TTC549 (cell line): ENCODE data around the gene CDNF.
A peak's percentile ranks its signal among the peaks of the same experiment; 100 is the strongest.
"Not testable (repeated sequence)": the region's sequence is repeated elsewhere in the genome, so short reads cannot be mapped to it uniquely, and the experiment has no call there.

Experiments used
- FAIRE-seq: peaks from 2 replicates; lab custom pipeline; 2012; peaks lifted over from hg19 to GRCh38; lab: Jason Lieb, UNC

CDNF gene

GRCh38 chr10:14838582-14839304, 906 bp upstream of the CDNF start:
- no peak for FAIRE-seq

- FAIRE-seq, result no peak
Observed at GRCh38 chr10:14837003-14837756, 657 bp downstream of the CDNF start.

- no peak for FAIRE-seq
Observed at GRCh38 chr10:14836208-14836607, 1.6 kb downstream of the CDNF start.

- no peak for FAIRE-seq
Observed at GRCh38 chr10:14833106-14833505, 4.7 kb downstream of the CDNF start.

- no peak for FAIRE-seq
Observed at GRCh38 chr10:14826076-14826829, 11.6 kb downstream of the CDNF start.

GRCh38 chr10:14823966-14824365, 13.9 kb downstream of the CDNF start:
- no peak for FAIRE-seq

- peak; percentile 66 for FAIRE-seq
Observed at GRCh38 chr10:14822879-14823755, 14.7 kb downstream of the CDNF start.

GRCh38 chr10:14821635-14822375, 16.0 kb downstream of the CDNF start:
- no peak for FAIRE-seq

- FAIRE-seq, result no peak
Observed at GRCh38 chr10:14820775-14821154, 17.1 kb downstream of the CDNF start.

- FAIRE-seq, result no peak
Observed at GRCh38 chr10:14820010-14820774, 17.6 kb downstream of the CDNF start.

GRCh38 chr10:14816717-14817116, 21.1 kb downstream of the CDNF start:
- FAIRE-seq, result not testable (repeated sequence)

- no peak for FAIRE-seq
Observed at GRCh38 chr10:14815681-14816080, 22.2 kb downstream of the CDNF start.

GRCh38 chr10:14812271-14812670, 25.6 kb downstream of the CDNF start:
- FAIRE-seq, result no peak

- no peak for FAIRE-seq
Observed at GRCh38 chr10:14810969-14811953, 26.6 kb downstream of the CDNF start.

- no peak for FAIRE-seq
Observed at GRCh38 chr10:14806318-14806717, 31.5 kb downstream of the CDNF start.

- FAIRE-seq, result no peak
Observed at GRCh38 chr10:14803827-14804226, 34.0 kb downstream of the CDNF start.

GRCh38 chr10:14801723-14802122, 36.1 kb downstream of the CDNF start:
- FAIRE-seq, result no peak

- FAIRE-seq, result no peak
Observed at GRCh38 chr10:14800397-14800796, 37.4 kb downstream of the CDNF start.

- no peak for FAIRE-seq
Observed at GRCh38 chr10:14798636-14799035, 39.2 kb downstream of the CDNF start.
